ENCODE data around the gene SIPA1L2.
A peak's percentile ranks its signal among the peaks of the same experiment; 100 is the strongest.

The SIPA1L2 gene

GRCh38 chr1:232644209-232644608, 14.3 kb upstream of the SIPA1L2 start:
- H3K9me3 ChIP-seq (ENCODE audit: control insufficient read depth in 5 of 5, low read length in 5 of 5), result no peaks in the 10 kb centered on the region
- H3K9ac ChIP-seq (ENCODE audit: low read length in 5 of 5), result no peak overlapping the region

GRCh38 chr1:232643251-232643650, 13.3 kb upstream of the SIPA1L2 start:
- H3K4me3 ChIP-seq (ENCODE audit: low read depth in 1 of 5, low read length in 5 of 5), result no peak overlapping the region
- no peaks in the 10 kb centered on the region for H3K9me3 ChIP-seq (ENCODE audit: control insufficient read depth in 5 of 5, low read length in 5 of 5)
- H3K27ac ChIP-seq (ENCODE audit: low read depth, low read length), result no peak overlapping the region
- no peaks in the 10 kb centered on the region for H3K4me1 ChIP-seq (ENCODE audit: control insufficient read depth in 5 of 5, insufficient read depth in 5 of 5, low read length in 5 of 5)
- no peaks in the 10 kb centered on the region for H3K27me3 ChIP-seq (ENCODE audit: control insufficient read depth in 5 of 5, insufficient read depth in 4 of 5, low read length in 5 of 5)
- no peak overlapping the region for H3K9ac ChIP-seq (ENCODE audit: low read length in 5 of 5)
- H3K36me3 ChIP-seq (ENCODE audit: control insufficient read depth in 5 of 5, insufficient read depth in 5 of 5, low read length in 5 of 5), result no peaks in the 10 kb centered on the region

More at GRCh38 chr1:232644209-232644608, 14.3 kb upstream of the SIPA1L2 start:
- Histone ChIP-seq H3K27me3 (ENCODE audit: control insufficient read depth in 5 of 5, insufficient read depth in 4 of 5, low read length in 5 of 5) (no peaks in the 10 kb centered on the region), H3K4me3 (ENCODE audit: low read depth in 1 of 5, low read length in 5 of 5) (no peak overlapping the region), H3K27ac (ENCODE audit: low read depth, low read length) (no peak overlapping the region), H3K4me1 (ENCODE audit: control insufficient read depth in 5 of 5, insufficient read depth in 5 of 5, low read length in 5 of 5) (no peaks in the 10 kb centered on the region), H3K36me3 (ENCODE audit: control insufficient read depth in 5 of 5, insufficient read depth in 5 of 5, low read length in 5 of 5) (no peaks in the 10 kb centered on the region)

GRCh38 chr1:232641507-232641906, 11.6 kb upstream of the SIPA1L2 start:
- Histone ChIP-seq H3K9ac (ENCODE audit: low read length in 5 of 5) (no peak overlapping the region), H3K4me1 (ENCODE audit: control insufficient read depth in 5 of 5, insufficient read depth in 5 of 5, low read length in 5 of 5) (no peaks in the 10 kb centered on the region), H3K36me3 (ENCODE audit: control insufficient read depth in 5 of 5, insufficient read depth in 5 of 5, low read length in 5 of 5) (no peaks in the 10 kb centered on the region), H3K9me3 (ENCODE audit: control insufficient read depth in 5 of 5, low read length in 5 of 5) (no peaks in the 10 kb centered on the region), H3K27ac (ENCODE audit: low read depth, low read length) (no peak overlapping the region), H3K27me3 (ENCODE audit: control insufficient read depth in 5 of 5, insufficient read depth in 4 of 5, low read length in 5 of 5) (no peaks in the 10 kb centered on the region), H3K4me3 (ENCODE audit: low read depth in 1 of 5, low read length in 5 of 5) (no peak overlapping the region)

- Histone ChIP-seq H3K36me3 (ENCODE audit: control insufficient read depth in 5 of 5, insufficient read depth in 5 of 5, low read length in 5 of 5) (no peaks in the 10 kb centered on the region), H3K9me3 (ENCODE audit: control insufficient read depth in 5 of 5, low read length in 5 of 5) (no peaks in the 10 kb centered on the region), H3K27ac (ENCODE audit: low read depth, low read length) (no peak overlapping the region), H3K4me3 (ENCODE audit: low read depth in 1 of 5, low read length in 5 of 5) (no peak overlapping the region), H3K9ac (ENCODE audit: low read length in 5 of 5) (no peak overlapping the region), H3K27me3 (ENCODE audit: control insufficient read depth in 5 of 5, insufficient read depth in 4 of 5, low read length in 5 of 5) (no peaks in the 10 kb centered on the region), H3K4me1 (ENCODE audit: control insufficient read depth in 5 of 5, insufficient read depth in 5 of 5, low read length in 5 of 5) (peaks cover 0 to 9% (median 0%) of the 10 kb centered on the region in 5 donors)
Observed at GRCh38 chr1:232636799-232637198, 6.9 kb upstream of the SIPA1L2 start.

GRCh38 chr1:232635778-232636356, 5.9 kb upstream of the SIPA1L2 start:
- no peaks in the 10 kb centered on the region for H3K36me3 ChIP-seq (ENCODE audit: control insufficient read depth in 5 of 5, insufficient read depth in 5 of 5, low read length in 5 of 5)
- no peak overlapping the region for H3K9ac ChIP-seq (ENCODE audit: low read length in 5 of 5)
- no peak overlapping the region for H3K4me3 ChIP-seq (ENCODE audit: low read depth in 1 of 5, low read length in 5 of 5)
- no peaks in the 10 kb centered on the region for H3K9me3 ChIP-seq (ENCODE audit: control insufficient read depth in 5 of 5, low read length in 5 of 5)
- no peaks in the 10 kb centered on the region for H3K27me3 ChIP-seq (ENCODE audit: control insufficient read depth in 5 of 5, insufficient read depth in 4 of 5, low read length in 5 of 5)
- peaks cover 0 to 11% (median 2%) of the 10 kb centered on the region in 5 donors for H3K4me1 ChIP-seq (ENCODE audit: control insufficient read depth in 5 of 5, insufficient read depth in 5 of 5, low read length in 5 of 5)
- H3K27ac ChIP-seq (ENCODE audit: low read depth, low read length), result no peak overlapping the region

- Histone ChIP-seq H3K4me3 (ENCODE audit: low read depth in 1 of 5, low read length in 5 of 5) (no peak overlapping the region), H3K9me3 (ENCODE audit: control insufficient read depth in 5 of 5, low read length in 5 of 5) (no peaks in the 10 kb centered on the region), H3K27ac (ENCODE audit: low read depth, low read length) (no peak overlapping the region), H3K36me3 (ENCODE audit: control insufficient read depth in 5 of 5, insufficient read depth in 5 of 5, low read length in 5 of 5) (no peaks in the 10 kb centered on the region), H3K9ac (ENCODE audit: low read length in 5 of 5) (no peak overlapping the region), H3K4me1 (ENCODE audit: control insufficient read depth in 5 of 5, insufficient read depth in 5 of 5, low read length in 5 of 5) (peaks cover 0 to 17% (median 8%) of the 10 kb centered on the region in 5 donors), H3K27me3 (ENCODE audit: control insufficient read depth in 5 of 5, insufficient read depth in 4 of 5, low read length in 5 of 5) (no peaks in the 10 kb centered on the region)
Observed at GRCh38 chr1:232635279-232635678, 5.3 kb upstream of the SIPA1L2 start.

GRCh38 chr1:232634096-232634495, 4.2 kb upstream of the SIPA1L2 start:
- Histone ChIP-seq H3K9me3 (ENCODE audit: control insufficient read depth in 5 of 5, low read length in 5 of 5) (no peaks in the 10 kb centered on the region), H3K9ac (ENCODE audit: low read length in 5 of 5) (no peak overlapping the region), H3K27ac (ENCODE audit: low read depth, low read length) (no peak overlapping the region), H3K4me3 (ENCODE audit: low read depth in 1 of 5, low read length in 5 of 5) (no peak overlapping the region), H3K27me3 (ENCODE audit: control insufficient read depth in 5 of 5, insufficient read depth in 4 of 5, low read length in 5 of 5) (peaks cover 0 to under 1% (median 0%) of the 10 kb centered on the region in 5 donors), H3K36me3 (ENCODE audit: control insufficient read depth in 5 of 5, insufficient read depth in 5 of 5, low read length in 5 of 5) (no peaks in the 10 kb centered on the region), H3K4me1 (ENCODE audit: control insufficient read depth in 5 of 5, insufficient read depth in 5 of 5, low read length in 5 of 5) (peaks cover 0 to 24% (median 11%) of the 10 kb centered on the region in 5 donors)

- Histone ChIP-seq H3K4me3 (ENCODE audit: low read depth in 1 of 5, low read length in 5 of 5) (peak overlapping the region; percentile 53 to 80 (median 75)), H3K36me3 (ENCODE audit: control insufficient read depth in 5 of 5, insufficient read depth in 5 of 5, low read length in 5 of 5) (no peaks in the 10 kb centered on the region), H3K27ac (ENCODE audit: low read depth, low read length) (peak overlapping the region; percentile 46), H3K9ac (ENCODE audit: low read length in 5 of 5) (peak overlapping the region in 3 of 5 donors; percentile 53 to 77 (median 70)), H3K9me3 (ENCODE audit: control insufficient read depth in 5 of 5, low read length in 5 of 5) (no peaks in the 10 kb centered on the region), H3K4me1 (ENCODE audit: control insufficient read depth in 5 of 5, insufficient read depth in 5 of 5, low read length in 5 of 5) (peaks cover 0 to 32% (median 25%) of the 10 kb centered on the region in 5 donors), H3K27me3 (ENCODE audit: control insufficient read depth in 5 of 5, insufficient read depth in 4 of 5, low read length in 5 of 5) (peaks cover 0 to 6% (median 0%) of the 10 kb centered on the region in 5 donors)
Observed at GRCh38 chr1:232630894-232631195, 912 bp upstream of the SIPA1L2 start.

GRCh38 chr1:232629250-232630046, 485 bp downstream of the SIPA1L2 start:
- Histone ChIP-seq H3K36me3 (ENCODE audit: control insufficient read depth in 5 of 5, insufficient read depth in 5 of 5, low read length in 5 of 5) (no peaks in the 10 kb centered on the region), H3K4me1 (ENCODE audit: control insufficient read depth in 5 of 5, insufficient read depth in 5 of 5, low read length in 5 of 5) (peaks cover 0 to 30% (median 27%) of the 10 kb centered on the region in 5 donors), H3K4me3 (ENCODE audit: low read depth in 1 of 5, low read length in 5 of 5) (peak overlapping the region; percentile 59 to 80 (median 75)), H3K9ac (ENCODE audit: low read length in 5 of 5) (peak overlapping the region in 4 of 5 donors; percentile 28 to 71 (median 69)), H3K9me3 (ENCODE audit: control insufficient read depth in 5 of 5, low read length in 5 of 5) (no peaks in the 10 kb centered on the region), H3K27me3 (ENCODE audit: control insufficient read depth in 5 of 5, insufficient read depth in 4 of 5, low read length in 5 of 5) (peaks cover 0 to 6% (median 0%) of the 10 kb centered on the region in 5 donors), H3K27ac (ENCODE audit: low read depth, low read length) (peak overlapping the region; percentile 62)
